Activated CD4-positive, alpha-beta T cell treated with anti-CD3 and anti-CD28 coated beads for 4 hours (primary cell): ENCODE results near the gene FUCA1.
"Not testable (repeated sequence)": the region's sequence is repeated elsewhere in the genome, so short reads cannot be mapped to it uniquely, and the experiment has no call there.

ENCODE experiments used
- DNase-seq, 2 donors: peaks; one replicate each; pipeline ENCODE4 v3.0.0-alpha.2; 2020

Gene FUCA1

DNA sequence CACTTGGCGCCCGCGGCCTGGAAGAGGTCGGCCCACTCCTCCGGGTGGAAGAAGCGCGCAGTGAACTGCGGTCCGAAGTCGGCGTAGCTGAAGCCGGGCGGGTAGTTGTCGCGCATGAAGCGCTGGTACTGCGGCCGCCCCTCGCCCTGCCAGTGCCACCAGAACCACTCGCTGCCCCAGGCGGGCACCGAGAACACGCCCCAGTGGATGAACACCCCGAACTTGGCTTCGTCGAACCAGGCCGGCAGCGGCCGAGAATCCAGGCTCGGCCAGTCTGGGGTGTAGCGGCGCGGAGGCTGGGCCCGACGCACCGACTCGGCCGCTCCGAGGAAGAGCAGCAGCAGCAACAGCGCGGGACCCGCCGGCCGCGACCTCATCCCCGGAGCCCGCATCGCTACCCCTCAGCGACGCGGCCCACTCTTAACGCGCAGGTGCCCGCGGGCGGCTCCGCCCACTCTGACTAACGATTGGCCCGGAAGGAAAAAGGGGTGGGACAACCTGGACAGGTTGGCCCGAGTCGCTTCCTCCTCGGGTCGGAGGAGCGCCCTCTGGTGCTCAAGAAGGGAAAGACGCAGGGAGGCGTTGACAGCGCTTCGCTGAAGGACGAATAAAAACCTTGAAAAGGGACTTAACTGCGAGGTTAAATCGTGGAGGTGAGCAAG lies at the start of gene FUCA1:
TSS of gene FUCA1 (minus strand) at position 396 of the 662 bp plus-strand sequence. CDS start at position 392, 4 bp downstream.
- peak; percentile 93 to 96 for DNase-seq

DNA sequence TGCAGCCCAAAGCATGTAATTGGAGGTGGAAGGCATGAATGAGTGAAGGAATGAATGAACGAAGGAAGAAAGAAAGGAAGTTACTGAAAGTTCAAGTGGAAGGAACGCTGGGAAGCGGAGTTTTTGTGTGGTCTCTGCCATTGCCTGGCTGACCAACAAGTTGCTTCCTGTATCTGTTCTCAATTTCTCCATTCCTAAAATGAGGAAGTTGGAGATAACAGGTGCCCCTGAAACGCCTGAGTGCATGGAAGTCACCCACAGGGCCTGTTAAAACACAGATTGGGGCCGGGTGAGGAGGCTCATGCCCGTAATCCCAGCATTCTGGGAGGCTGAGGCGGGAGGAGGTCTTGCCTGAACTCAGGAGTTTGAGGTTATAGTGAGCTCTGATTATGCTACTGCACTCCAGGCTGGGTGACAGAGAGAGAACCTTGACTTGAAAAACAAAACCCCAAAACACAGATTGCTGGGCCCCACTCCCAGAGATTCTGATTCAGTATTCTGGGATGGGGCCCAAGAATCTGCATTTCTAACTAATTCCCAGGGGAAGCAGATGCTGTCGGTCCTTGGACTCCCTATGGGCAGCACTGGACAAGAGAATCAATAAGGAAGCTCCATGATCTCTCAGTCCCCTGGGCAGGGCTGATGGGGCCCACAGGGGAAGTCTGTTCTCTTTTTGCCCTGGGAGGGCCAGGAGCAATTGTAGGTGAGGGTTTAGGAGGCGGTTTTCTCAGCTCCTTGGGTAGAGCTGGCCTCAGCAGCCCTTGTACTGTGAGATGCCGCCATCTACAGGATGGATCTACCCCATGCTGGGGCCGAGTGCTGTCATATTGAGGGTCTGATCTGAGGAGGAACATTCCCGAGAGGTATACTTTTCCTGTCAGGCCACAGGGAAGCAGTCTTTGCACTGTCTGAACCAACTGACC lies 48.4 kb upstream of the FUCA1 start:
- peak; percentile 24 to 32 for DNase-seq

DNA sequence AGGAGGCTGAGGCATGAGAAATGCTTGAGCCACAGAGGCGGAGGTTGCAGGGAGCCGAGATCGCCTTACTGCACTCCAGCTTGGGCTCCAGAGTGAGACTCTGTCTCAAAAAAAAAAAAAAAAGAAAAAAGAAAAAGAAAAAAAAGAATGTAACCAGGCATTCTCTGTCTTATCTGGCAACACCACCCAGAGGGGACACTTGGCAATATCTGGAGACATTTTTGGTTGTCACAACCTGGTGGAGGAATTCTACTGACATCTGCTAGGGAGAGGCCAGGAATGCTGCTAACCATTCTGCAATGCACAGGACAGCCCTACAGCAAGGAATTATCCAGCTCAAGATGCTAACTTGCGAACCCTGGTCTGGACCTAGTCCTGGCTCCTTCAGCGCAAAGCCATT lies 47.4 kb upstream of the FUCA1 start:
- no peak for DNase-seq

GRCh38 chr1:23914921-23915320 lies 46.8 kb upstream of the FUCA1 start:
- no peak for DNase-seq

GRCh38 chr1:23913212-23913880 lies 45.3 kb upstream of the FUCA1 start, which contains the start of gene CNR2:
Gene CNR2 (minus strand): TSS chr1:23913362. CDS start chr1:23875617, 37,745 bp downstream.
- DNase-seq, result no peak

DNA sequence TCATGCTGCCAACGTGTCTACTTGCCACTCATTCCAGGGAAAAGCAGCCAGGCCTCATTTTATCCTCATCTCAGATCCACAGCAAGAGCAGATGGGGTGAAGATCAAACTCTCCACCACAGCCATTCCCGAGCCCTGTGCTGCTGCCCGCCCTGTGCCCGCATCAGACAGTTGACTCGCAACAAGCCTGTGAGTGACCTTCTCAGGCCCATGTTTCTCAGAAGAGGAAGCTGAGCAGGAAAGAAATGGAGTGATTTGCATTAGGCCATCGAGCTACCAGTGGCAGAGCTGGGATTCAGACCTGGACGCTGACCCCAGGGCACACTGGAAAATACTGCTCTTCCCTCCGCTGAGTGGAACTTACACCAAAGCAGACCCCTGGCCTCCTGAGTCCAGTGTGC lies 43.8 kb upstream of the FUCA1 start:
- DNase-seq, result no peak

DNA sequence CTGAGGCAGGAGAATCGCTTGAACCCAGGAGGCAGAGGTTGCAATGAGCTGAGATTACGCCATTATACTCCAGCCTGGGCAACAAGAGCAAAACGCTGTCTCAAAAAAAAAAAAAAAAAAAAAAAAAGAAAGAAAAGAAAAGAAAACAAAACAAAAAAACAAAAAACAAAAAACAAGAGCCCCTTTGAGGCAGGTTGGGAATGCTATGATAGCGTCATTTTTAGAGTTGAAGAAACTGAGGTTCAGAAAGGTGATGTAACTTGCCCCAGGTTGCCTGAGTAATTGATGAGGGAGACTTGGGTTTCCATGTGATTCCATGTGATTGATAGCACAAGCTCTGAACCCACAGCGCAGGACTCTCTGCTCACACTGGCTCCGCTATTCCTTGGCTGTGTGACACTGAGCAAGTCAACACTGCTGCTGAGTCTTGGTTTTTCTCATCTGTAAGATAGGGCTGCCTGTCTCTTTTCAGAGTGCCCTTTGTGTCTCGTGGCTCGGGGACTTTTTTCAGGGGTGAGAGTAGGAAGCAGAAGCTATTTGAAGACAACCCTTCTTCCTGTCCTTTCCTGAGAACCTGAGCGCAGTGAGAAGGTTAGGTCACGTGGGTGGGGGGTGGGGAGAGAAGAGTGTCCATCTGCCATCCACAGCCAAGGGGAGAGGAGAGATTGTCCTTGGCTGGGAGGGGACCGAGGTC lies 42.6 kb upstream of the FUCA1 start:
- no peak for DNase-seq

- no peak for DNase-seq
Observed at GRCh38 chr1:23910144-23910543, 42.1 kb upstream of the FUCA1 start.

- no peak for DNase-seq
Observed at GRCh38 chr1:23909412-23909811, 41.3 kb upstream of the FUCA1 start.

DNA sequence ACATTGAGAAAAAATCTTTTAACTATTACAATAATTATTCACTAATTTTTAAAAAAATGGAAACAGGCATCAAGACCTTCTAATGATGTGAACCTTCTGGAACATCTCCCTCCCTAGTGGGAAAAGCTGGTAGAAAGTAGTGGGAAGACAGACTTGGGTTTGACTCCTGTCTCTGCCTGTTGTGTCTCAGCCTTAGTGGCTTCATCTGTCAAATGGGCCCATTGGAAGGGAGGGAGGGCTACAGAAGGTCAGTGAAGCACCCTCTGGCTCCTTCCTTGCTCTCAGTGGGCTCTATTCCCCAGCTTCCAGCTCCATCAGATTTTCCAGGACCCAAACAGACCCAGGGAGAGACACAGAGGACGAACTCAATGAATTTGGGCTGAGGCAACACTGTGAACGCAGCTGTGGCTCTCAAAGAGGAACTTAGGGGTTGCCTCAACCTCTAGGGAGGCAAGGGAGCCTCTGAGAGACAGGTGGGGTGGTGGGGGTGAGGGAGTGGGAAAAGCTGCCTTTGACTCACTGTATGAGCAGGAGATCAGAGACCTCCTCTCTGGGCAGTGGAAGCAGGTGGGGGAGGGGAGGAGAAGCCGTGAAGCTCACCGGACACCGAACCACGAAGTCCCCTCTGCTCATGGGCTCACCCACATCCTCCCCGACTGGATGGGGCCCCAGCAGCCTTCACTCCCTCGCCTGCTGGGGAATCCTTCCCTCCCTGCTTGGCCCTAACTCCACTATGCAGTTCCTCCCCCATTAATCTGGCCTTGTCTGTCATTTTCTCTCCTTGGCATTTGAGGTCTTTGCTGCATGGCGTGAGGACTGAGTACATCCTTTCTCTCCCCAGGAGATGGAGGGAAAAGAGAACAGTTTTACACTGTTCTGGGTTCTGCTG lies 40.6 kb upstream of the FUCA1 start:
- DNase-seq, result no peak

DNA sequence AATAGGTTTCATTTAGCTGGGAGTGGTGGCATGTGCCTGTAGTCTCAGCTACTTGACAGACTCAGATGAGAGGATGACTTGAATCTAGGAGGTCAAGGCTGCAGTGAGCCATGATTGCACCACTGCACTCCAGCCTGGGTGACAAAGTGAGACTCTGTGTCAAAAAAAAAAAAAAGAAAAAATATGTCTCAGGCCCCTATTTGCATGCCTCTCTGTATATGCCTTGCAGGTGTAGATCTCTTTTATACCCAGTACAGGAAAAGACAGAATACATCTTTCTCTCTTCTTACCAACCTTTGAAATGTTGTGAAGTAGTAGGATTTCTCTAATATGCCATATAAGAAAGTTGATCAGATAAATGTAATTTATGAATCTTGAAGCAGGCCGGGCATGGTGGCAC lies 38.6 kb upstream of the FUCA1 start:
- no peak for DNase-seq

DNA sequence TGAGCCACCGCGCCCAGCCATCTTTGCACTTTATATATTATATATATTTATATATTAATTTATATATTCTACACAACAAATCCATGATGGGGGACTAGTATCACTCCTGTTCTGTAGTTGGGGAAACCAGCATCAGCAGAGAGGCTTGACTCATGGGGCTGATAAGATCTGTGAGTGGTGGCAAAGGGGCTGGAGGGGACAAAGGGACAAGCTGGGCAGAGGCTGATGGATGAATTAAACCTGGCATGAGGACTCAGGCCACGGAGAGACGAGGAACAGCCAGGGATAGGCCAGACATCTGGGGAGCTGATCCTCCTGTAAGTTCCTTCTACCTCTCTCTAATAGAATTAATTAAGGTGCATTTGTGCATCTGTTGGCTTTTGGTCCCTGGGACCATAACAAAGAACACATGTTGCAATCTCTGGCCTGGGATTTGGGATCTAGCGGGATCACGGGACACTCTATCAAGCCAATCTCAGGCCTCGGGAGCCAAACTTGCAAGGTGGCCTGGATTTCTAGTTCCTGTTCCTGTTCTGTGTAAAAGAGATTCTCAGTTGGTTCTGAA lies 37.5 kb upstream of the FUCA1 start:
- no peak for DNase-seq

- no peak for DNase-seq
Observed at GRCh38 chr1:23904748-23905357, 36.8 kb upstream of the FUCA1 start.

DNA sequence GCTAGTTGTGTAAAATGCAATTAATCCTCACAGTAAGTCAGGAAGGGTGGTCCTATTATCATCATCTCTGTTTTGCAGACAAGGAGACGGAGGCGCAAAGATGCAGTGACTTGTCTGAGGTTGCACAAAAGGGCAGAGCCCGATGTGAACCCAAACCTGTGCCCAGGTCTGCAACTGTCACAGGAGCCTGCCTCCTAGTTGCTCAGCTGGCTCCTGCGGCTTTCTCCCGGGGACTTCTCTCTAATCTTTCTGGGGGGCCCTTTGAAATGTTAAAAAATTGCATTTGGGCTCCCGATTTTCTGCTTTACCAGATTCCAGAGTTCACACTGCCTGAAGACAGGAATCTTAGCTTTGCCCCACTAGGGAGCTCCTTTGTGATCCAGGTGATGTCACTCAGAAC lies 35.7 kb upstream of the FUCA1 start:
- DNase-seq, result no peak

DNA sequence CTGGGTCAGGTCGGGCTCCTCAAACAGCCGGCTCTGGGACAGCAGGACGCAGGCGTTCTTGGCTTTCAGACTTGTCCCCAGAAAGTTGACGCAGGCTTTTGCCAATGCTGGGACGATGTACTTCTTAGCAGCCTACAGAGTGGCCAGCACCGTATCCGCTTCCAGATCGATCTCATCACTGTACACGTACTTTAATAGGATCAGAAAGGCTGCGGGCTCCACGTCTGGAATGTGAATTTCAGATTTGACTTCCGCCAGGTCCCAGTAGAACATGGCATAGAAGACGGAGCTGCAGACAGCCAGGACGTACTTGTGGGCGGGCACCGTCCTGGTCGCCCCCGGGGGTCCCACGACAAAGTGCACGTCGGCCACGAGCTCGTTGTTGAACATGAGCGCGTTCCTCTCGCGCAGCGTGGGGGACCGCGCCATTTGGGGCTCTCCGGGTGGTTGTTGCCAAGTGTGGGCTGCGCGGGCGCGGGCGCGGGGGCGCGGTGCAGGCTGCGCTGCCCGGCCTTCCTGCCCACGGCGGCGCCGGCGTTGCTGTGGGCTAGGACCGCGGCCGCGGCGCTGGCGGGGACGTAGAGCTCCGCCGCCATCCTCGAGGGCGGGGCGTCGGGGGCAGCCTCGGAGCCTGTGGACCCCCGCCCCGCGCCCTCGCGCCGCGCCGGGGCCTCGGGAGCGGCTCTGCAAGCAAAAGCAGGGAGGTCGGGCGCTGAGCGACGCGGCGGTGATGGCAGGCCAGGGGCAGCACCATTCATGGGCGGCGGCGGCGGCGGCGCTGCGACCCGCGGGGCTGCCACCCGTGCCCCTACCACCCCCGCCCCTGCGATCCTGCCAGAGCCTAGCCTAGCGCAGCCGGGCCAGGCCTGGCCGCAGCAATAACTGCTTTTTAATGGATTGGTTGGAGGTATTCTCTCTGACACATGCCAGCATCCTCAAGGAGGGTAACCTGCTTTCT lies 34.5 kb upstream of the FUCA1 start:
- no peak for DNase-seq

GRCh38 chr1:23900017-23900416 lies 31.9 kb upstream of the FUCA1 start:
- DNase-seq, result not testable (repeated sequence)

DNA sequence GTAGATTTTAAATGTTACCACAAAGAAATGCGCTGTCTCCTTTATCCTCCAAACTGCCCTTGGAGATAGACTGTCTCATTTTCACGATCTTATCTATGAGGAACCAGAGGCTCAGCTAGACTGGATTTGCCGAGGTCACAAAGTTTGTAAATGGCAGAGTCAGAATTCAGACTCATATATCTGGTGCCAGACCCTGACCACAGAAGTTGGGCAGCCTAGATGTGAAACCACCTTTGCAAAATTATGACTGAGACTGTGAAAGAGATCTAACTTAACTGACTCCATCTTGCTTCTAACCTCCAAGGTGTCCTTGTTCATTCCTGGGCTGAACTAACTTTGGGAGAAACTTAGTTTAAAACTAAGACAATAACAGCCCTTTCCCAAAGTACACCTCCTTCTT lies 31.0 kb upstream of the FUCA1 start:
- DNase-seq, result no peak

GRCh38 chr1:23897083-23897482 lies 29.0 kb upstream of the FUCA1 start:
- DNase-seq, result no peak

- no peak for DNase-seq
Observed at GRCh38 chr1:23896491-23896890, 28.4 kb upstream of the FUCA1 start.

DNA sequence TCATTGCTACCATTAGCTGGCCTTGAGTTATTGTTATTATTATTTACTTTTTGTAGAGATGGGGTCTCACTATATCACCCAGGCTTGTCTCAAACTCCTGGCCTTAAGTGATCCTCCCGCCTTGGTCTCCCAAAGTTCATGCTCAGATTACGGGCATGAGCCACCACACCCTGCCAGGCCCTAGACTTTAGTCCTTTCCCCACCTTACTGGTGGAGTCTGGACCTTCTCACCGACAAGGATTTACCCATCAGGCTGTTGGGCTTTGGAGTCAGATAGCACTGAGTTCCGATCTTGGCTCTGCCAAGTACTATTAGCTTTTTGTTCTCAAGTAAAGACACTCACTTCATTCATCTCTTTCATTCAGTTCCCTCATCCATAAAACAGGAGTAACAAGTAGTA lies 27.9 kb upstream of the FUCA1 start:
- DNase-seq, result no peak
